ENCODE measurements around the gene MACROD2. TPM values are rescaled to one million over a fixed set of nuclear protein-coding genes. Genes with fewer than 3 reads are reported as not detected.

MACROD2 gene
- total RNA-seq, 4 donors from 2014 or later, result 1.8 to 4.8 (median 2.9) TPM

GRCh38 chr20:15924556-15924955 lies 1929.2 kb downstream of the MACROD2 start:
- no peak overlapping the region for H3K4me3 ChIP-seq
- intact Hi-C loops (cut with DNase I), result no loop called here
- no peak overlapping the region for H3K27ac ChIP-seq
- 45 to 58% methylated on average over 1 of the region's 1 CpG for WGBS, 2 donors
- DNase-seq, result no peak
- H3K9me3 ChIP-seq, result no peaks in the 10 kb centered on the region
- no peaks in the 10 kb centered on the region for H3K36me3 ChIP-seq
- TF ChIP-seq, protein P1, sequence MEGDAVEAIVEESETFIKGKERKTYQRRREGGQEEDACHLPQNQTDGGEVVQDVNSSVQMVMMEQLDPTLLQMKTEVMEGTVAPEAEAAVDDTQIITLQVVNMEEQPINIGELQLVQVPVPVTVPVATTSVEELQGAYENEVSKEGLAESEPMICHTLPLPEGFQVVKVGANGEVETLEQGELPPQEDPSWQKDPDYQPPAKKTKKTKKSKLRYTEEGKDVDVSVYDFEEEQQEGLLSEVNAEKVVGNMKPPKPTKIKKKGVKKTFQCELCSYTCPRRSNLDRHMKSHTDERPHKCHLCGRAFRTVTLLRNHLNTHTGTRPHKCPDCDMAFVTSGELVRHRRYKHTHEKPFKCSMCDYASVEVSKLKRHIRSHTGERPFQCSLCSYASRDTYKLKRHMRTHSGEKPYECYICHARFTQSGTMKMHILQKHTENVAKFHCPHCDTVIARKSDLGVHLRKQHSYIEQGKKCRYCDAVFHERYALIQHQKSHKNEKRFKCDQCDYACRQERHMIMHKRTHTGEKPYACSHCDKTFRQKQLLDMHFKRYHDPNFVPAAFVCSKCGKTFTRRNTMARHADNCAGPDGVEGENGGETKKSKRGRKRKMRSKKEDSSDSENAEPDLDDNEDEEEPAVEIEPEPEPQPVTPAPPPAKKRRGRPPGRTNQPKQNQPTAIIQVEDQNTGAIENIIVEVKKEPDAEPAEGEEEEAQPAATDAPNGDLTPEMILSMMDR (IDR thresholded peaks at IDR 0.05), result no peak
- TF ChIP-seq POLR2A (IDR thresholded peaks at IDR 0.05), result no peak
- no peaks in the 10 kb centered on the region for H3K27me3 ChIP-seq
- H3K4me1 ChIP-seq, result no peaks in the 10 kb centered on the region

- TF ChIP-seq, protein P1 (IDR thresholded peaks at IDR 0.05), result no peak
- TF ChIP-seq POLR2A (IDR thresholded peaks at IDR 0.05), result no peak
- 84 to 85% methylated on average over 8 of the region's 8 CpGs for WGBS, 2 donors
- Histone ChIP-seq H3K4me1 (peaks cover 0 to 5% (median 0%) of the 10 kb centered on the region in 3 donors), H3K27me3 (no peaks in the 10 kb centered on the region), H3K27ac (no peak overlapping the region), H3K9me3 (no peaks in the 10 kb centered on the region), H3K36me3 (no peaks in the 10 kb centered on the region), H3K4me3 (no peak overlapping the region)
- intact Hi-C loops (cut with DNase I), result no loop called here
- DNase-seq, result no peak
Observed at GRCh38 chr20:15925376-15925775, 1930.1 kb downstream of the MACROD2 start.

- no peaks in the 10 kb centered on the region for H3K36me3 ChIP-seq
- intact Hi-C loops (cut with DNase I), result no loop called here
- no peak for DNase-seq
- H3K4me3 ChIP-seq, result no peak overlapping the region
- H3K27ac ChIP-seq, result no peak overlapping the region
- TF ChIP-seq, protein P1 (IDR thresholded peaks at IDR 0.05), result no peak
- TF ChIP-seq POLR2A (IDR thresholded peaks at IDR 0.05), result no peak
- no peaks in the 10 kb centered on the region for H3K9me3 ChIP-seq
- H3K4me1 ChIP-seq, result peaks cover 0 to 14% (median 0%) of the 10 kb centered on the region in 3 donors
- WGBS, 2 donors, result 83 to 85% methylated on average over 3 of the region's 3 CpGs
- H3K27me3 ChIP-seq, result no peaks in the 10 kb centered on the region
Observed at GRCh38 chr20:15927893-15928650, 1932.8 kb downstream of the MACROD2 start.

DNA sequence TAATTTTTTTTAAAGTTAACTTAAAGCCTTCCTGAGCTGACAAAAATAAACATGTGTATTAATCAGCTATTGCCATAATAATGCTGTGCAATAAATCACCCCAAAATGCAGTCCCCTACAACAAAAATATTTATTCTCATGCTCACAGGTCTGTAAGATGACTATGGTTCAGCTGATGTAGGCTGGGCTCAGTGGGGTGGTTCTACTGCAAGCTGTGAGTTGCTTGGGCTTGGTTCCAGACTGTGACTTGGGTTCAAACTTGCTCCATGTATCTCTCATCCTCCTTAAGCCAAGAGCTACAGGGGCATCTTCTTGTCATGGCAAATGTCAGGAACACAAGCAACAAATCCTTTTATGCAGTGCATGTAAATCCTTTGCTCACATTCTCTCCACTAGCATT lies 1933.6 kb downstream of the MACROD2 start:
- intact Hi-C loops (cut with DNase I), result no loop called here
- no peak for DNase-seq
- TF ChIP-seq, protein P1 (IDR thresholded peaks at IDR 0.05), result no peak
- TF ChIP-seq POLR2A (IDR thresholded peaks at IDR 0.05), result no peak
- Histone ChIP-seq H3K4me3 (no peak overlapping the region), H3K27me3 (no peaks in the 10 kb centered on the region), H3K36me3 (no peaks in the 10 kb centered on the region), H3K9me3 (no peaks in the 10 kb centered on the region), H3K4me1 (peaks cover 0 to 14% (median 0%) of the 10 kb centered on the region in 3 donors), H3K27ac (no peak overlapping the region)

GRCh38 chr20:15930311-15931305 lies 1935.3 kb downstream of the MACROD2 start:
- Histone ChIP-seq H3K36me3 (no peaks in the 10 kb centered on the region), H3K27me3 (no peaks in the 10 kb centered on the region), H3K27ac (no peak overlapping the region), H3K4me1 (peaks cover 0 to 14% (median 0%) of the 10 kb centered on the region in 3 donors), H3K4me3 (no peak overlapping the region), H3K9me3 (no peaks in the 10 kb centered on the region)
- WGBS, 2 donors, result 9 to 10% methylated on average over 2 of the region's 2 CpGs
- no peak for DNase-seq
- intact Hi-C loops (cut with DNase I), result no loop called here
- TF ChIP-seq POLR2A (IDR thresholded peaks at IDR 0.05), result no peak
- TF ChIP-seq, protein P1 (IDR thresholded peaks at IDR 0.05), result peak in 5 of 6 experiments; percentile 36 to 59 (median 40)
